ENCODE measurements around the gene TSR3.

TSR3 gene

DNA sequence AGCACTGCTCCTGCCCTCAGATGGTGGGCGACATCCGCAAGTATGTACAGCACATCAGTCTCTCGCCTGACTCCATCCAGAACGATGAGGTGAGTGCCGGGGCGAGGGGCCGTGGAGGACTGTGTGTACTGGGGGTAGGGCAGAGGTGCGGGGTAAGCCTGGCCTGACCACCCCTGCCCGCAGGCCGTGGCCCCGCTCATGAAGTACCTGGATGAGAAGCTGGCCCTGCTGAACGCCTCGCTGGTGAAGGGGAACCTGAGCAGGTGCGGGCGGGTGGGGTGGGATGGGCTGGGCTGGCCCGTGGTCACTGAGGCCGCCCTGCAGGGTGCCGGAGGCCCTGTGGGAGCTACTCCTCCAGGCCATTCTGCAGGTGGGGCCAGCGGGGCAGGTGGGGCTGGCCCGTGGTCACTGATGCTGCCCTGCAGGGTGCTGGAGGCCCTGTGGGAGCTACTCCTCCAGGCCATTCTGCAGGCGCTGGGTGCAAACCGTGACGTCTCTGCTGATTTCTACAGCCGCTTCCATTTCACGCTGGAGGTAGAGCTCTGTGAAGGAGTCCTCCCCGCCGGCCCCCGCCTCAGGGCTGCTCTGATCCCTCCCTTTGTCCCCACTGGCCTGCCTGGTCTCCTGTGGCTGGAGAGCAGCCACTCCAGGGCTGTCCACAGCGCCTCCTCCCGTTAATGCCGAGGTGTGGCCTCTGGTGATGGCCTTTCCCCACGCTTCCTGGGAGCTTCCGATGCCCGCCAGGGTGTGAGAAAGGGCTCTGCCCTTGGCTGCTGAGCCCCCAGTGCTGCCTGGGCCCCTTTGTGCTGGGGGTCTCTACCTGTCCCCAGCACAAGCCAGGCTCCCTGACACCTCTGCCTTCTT is 5.0 kb downstream of the TSR3 start:
- Histone ChIP-seq H3K27me3 (ENCODE audit: control insufficient read depth in 5 of 5, insufficient read depth in 4 of 5, low read length in 5 of 5) (peaks cover 0 to 9% (median 0%) of the 10 kb centered on the region in 5 donors), H3K4me3 (ENCODE audit: low read depth in 1 of 5, low read length in 5 of 5) (no peak overlapping the region), H3K9ac (ENCODE audit: low read length in 5 of 5) (no peak overlapping the region), H3K4me1 (ENCODE audit: control insufficient read depth in 5 of 5, insufficient read depth in 5 of 5, low read length in 5 of 5) (peaks cover 5 to 31% (median 18%) of the 10 kb centered on the region in 5 donors), H3K36me3 (ENCODE audit: control insufficient read depth in 5 of 5, insufficient read depth in 5 of 5, low read length in 5 of 5) (peaks cover 0 to 36% (median 29%) of the 10 kb centered on the region in 5 donors), H3K27ac (ENCODE audit: low read depth, low read length) (no peak overlapping the region), H3K9me3 (ENCODE audit: control insufficient read depth in 5 of 5, low read length in 5 of 5) (no peaks in the 10 kb centered on the region)

DNA sequence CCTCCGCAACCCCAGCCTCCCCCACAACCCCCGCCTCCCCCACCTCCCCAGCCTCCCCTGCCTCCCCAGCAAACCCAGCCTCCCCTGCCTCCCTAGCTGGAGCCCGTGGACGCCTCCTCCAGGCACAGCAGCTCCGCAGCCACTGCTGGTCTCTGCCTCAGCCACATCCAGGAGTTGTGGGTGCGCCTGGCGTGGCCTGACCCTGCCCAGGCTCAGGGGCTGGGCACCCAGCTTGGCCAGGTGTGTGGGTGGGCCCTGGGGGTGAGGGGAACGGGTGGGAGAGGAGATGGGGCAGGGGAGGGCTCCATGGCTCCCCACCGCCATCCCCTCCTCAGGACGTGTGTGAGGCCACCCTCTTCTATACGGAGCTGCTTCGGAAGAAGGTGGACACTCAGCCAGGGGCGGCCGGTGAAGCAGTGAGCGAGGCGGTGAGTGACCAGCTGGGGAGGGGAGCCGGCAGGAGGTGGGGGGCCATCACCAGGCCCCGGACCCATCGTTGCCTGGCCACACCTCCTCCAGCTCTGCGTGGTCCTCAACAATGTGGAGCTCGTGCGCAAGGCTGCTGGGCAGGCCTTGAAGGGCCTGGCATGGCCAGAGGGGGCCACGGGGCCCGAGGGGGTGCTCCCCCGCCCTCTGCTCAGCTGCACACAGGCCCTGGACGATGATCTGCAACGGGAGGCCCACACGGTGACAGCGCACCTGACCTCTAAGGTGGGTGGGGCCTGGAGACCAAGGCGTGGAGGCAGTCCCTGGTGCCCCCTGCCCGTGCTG is 5.8 kb downstream of the TSR3 start:
- no peak overlapping the region for H3K9ac ChIP-seq (ENCODE audit: low read length in 5 of 5)
- H3K4me1 ChIP-seq (ENCODE audit: control insufficient read depth in 5 of 5, insufficient read depth in 5 of 5, low read length in 5 of 5): peaks cover 2 to 26% (median 13%) of the 10 kb centered on the region in 5 donors
- peaks cover 0 to 9% (median 5%) of the 10 kb centered on the region in 5 donors for H3K27me3 ChIP-seq (ENCODE audit: control insufficient read depth in 5 of 5, insufficient read depth in 4 of 5, low read length in 5 of 5)
- no peak overlapping the region for H3K27ac ChIP-seq (ENCODE audit: low read depth, low read length)
- H3K4me3 ChIP-seq (ENCODE audit: low read depth in 1 of 5, low read length in 5 of 5): no peak overlapping the region
- H3K36me3 ChIP-seq (ENCODE audit: control insufficient read depth in 5 of 5, insufficient read depth in 5 of 5, low read length in 5 of 5): peaks cover 0 to 39% (median 29%) of the 10 kb centered on the region in 5 donors
- no peaks in the 10 kb centered on the region for H3K9me3 ChIP-seq (ENCODE audit: control insufficient read depth in 5 of 5, low read length in 5 of 5)

DNA sequence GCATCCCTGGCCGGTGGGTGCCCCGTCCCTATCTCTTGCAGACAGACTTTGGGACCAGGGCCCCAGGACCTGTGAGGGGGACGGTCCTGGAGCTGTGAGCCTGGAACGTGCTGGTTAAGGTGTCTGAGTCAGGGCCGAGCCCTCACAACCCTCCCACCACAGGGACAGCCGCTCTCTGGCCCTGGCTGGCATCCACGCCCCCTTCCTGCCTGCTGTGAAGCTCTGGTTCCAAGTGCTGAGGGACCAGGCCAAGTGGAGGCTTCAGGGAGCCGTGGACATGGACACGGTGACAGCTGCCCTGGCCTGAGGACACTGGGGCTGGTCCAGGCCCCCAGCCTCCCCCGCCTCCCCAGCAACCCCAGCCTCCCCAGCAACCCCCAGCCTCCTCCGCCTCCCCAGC is 6.6 kb downstream of the TSR3 start:
- H3K36me3 ChIP-seq (ENCODE audit: control insufficient read depth in 5 of 5, insufficient read depth in 5 of 5, low read length in 5 of 5): peaks cover 0 to 39% (median 26%) of the 10 kb centered on the region in 5 donors

DNA sequence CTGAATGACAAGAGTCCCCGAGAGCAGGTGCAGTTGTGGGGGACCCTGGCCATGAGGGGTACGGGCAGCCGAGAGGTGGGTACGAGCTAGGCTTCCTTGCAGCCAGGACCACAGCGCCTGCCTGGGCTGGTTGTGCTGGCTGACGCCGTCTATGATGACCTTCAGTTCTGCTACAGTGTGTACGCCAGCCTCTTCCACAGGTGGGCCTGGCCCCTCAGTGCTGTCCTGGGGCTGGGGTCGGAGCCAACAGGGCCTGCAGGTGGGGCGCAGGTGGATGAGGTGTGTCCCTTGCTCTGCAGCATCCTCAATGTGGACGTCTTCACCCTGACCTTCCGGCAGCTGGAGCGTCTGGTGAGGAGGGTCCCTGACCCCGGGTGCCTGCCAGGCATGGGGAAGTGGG is 7.2 kb downstream of the TSR3 start:
- Histone ChIP-seq H3K27ac (ENCODE audit: low read depth, low read length) (no peak overlapping the region), H3K4me3 (ENCODE audit: low read depth in 1 of 5, low read length in 5 of 5) (no peak overlapping the region), H3K9ac (ENCODE audit: low read length in 5 of 5) (no peak overlapping the region), H3K9me3 (ENCODE audit: control insufficient read depth in 5 of 5, low read length in 5 of 5) (no peaks in the 10 kb centered on the region), H3K36me3 (ENCODE audit: control insufficient read depth in 5 of 5, insufficient read depth in 5 of 5, low read length in 5 of 5) (peaks cover 0 to 38% (median 23%) of the 10 kb centered on the region in 5 donors), H3K4me1 (ENCODE audit: control insufficient read depth in 5 of 5, insufficient read depth in 5 of 5, low read length in 5 of 5) (peaks cover 0 to 16% (median 5%) of the 10 kb centered on the region in 5 donors), H3K27me3 (ENCODE audit: control insufficient read depth in 5 of 5, insufficient read depth in 4 of 5, low read length in 5 of 5) (peaks cover 0 to 13% (median 8%) of the 10 kb centered on the region in 5 donors)

More for the DNA sequence above, 6.6 kb downstream of the TSR3 start:
- H3K27me3 ChIP-seq (ENCODE audit: control insufficient read depth in 5 of 5, insufficient read depth in 4 of 5, low read length in 5 of 5): peaks cover 0 to 11% (median 5%) of the 10 kb centered on the region in 5 donors
- H3K9ac ChIP-seq (ENCODE audit: low read length in 5 of 5): no peak overlapping the region
- H3K9me3 ChIP-seq (ENCODE audit: control insufficient read depth in 5 of 5, low read length in 5 of 5): no peaks in the 10 kb centered on the region
- H3K4me1 ChIP-seq (ENCODE audit: control insufficient read depth in 5 of 5, insufficient read depth in 5 of 5, low read length in 5 of 5): peaks cover 0 to 19% (median 5%) of the 10 kb centered on the region in 5 donors
- H3K4me3 ChIP-seq (ENCODE audit: low read depth in 1 of 5, low read length in 5 of 5): no peak overlapping the region
- H3K27ac ChIP-seq (ENCODE audit: low read depth, low read length): no peak overlapping the region

DNA sequence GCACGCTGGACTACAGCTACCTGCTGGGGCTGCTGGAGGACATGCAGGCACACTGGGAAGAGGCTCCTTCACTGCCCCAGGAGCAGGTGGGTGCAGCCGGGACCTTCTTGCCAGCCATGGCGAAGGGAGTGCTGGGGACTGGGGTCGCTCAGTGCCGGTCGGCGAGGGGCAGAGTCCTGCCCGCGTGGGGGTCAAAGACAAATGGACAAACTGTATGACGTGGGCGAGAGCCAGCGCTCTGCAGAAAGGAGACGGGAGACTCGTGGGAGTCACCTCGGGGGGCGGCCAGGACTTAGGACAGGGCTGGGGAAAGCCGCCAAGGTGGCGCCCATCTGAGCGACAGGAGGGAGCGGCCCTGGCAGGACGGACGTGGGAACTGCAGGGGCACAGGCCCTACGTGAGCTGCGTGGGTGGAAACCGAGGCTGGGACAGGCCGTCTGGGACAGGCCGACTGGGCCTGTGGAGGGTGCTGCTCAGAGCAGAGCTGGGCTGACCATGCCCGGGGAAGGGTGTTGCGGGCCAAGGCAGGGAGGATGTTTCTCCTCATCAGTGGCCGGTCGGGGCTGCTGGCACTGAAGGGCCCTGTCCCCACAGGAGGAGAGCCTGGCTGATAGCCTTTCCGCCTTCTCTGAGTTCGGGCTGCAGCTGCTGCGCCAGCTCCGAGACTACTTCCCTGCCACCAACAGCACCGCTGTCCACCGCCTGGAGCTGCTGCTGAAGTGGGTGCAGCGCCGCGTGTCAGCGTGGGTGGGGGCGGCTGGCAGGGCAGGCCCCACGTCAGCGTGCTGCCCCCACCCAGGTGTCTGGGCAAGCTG is 8.0 kb downstream of the TSR3 start:
- peak overlapping the region in 1 of 5 donors; percentile 7 for H3K9ac ChIP-seq (ENCODE audit: low read length in 5 of 5)
- H3K4me3 ChIP-seq (ENCODE audit: low read depth in 1 of 5, low read length in 5 of 5): no peak overlapping the region

DNA sequence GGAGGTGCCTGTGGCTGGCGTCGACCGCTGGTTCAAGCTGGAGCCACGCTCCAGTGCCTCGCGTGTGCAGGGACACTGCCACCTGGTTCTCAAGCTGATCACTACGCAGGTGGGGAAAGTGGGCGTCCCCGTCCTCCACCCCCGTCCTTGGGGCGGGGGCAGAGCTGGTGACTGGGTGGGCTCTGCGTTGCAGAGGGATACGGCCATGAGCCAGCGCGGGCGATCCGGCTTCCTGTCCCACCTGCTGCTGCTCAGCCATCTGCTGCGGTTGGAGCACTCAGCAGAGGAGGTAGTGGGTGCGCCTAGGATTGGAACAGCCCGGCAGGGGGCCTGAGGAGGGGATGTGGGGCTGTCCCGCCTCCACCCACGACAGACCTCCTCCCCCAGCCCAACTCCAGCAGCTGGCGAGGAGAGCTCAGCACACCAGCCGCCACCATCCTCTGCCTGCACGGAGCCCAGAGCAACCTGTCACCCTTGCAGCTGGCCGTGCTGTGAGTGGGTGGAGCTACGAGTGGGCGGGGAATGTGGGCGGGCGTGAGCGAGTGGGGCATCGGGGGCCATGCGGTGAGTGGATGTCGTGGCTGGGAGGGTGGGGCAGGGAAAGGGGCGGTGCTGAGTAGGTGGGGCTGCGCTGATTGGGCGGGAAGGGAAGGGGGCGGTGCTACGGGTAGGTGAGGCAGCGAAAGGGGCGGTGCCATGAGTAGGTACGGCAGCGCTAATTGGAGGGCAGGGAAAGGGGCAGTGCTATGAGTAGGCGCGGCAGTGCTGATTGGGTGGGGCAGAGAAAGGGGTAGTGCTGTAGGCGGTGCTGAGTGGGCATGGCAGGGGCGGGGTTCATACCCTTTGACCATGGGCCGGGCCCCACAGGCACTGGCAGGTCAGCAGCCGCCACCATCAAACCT is 8.9 kb downstream of the TSR3 start:
- peaks cover under 1 to 17% (median 13%) of the 10 kb centered on the region in 5 donors for H3K27me3 ChIP-seq (ENCODE audit: control insufficient read depth in 5 of 5, insufficient read depth in 4 of 5, low read length in 5 of 5)
- H3K4me3 ChIP-seq (ENCODE audit: low read depth in 1 of 5, low read length in 5 of 5): peak overlapping the region in 1 of 5 donors; percentile 18
- H3K9me3 ChIP-seq (ENCODE audit: control insufficient read depth in 5 of 5, low read length in 5 of 5): no peaks in the 10 kb centered on the region
- H3K27ac ChIP-seq (ENCODE audit: low read depth, low read length): no peak overlapping the region
- H3K4me1 ChIP-seq (ENCODE audit: control insufficient read depth in 5 of 5, insufficient read depth in 5 of 5, low read length in 5 of 5): peaks cover 0 to 16% (median 5%) of the 10 kb centered on the region in 5 donors
- no peak overlapping the region for H3K9ac ChIP-seq (ENCODE audit: low read length in 5 of 5)
- peaks cover 0 to 21% (median 6%) of the 10 kb centered on the region in 5 donors for H3K36me3 ChIP-seq (ENCODE audit: control insufficient read depth in 5 of 5, insufficient read depth in 5 of 5, low read length in 5 of 5)

More for the DNA sequence above, 8.0 kb downstream of the TSR3 start:
- peaks cover 0 to 13% (median 12%) of the 10 kb centered on the region in 5 donors for H3K27me3 ChIP-seq (ENCODE audit: control insufficient read depth in 5 of 5, insufficient read depth in 4 of 5, low read length in 5 of 5)
- peaks cover 0 to 30% (median 14%) of the 10 kb centered on the region in 5 donors for H3K36me3 ChIP-seq (ENCODE audit: control insufficient read depth in 5 of 5, insufficient read depth in 5 of 5, low read length in 5 of 5)
- peaks cover 0 to 16% (median 5%) of the 10 kb centered on the region in 5 donors for H3K4me1 ChIP-seq (ENCODE audit: control insufficient read depth in 5 of 5, insufficient read depth in 5 of 5, low read length in 5 of 5)
- H3K9me3 ChIP-seq (ENCODE audit: control insufficient read depth in 5 of 5, low read length in 5 of 5): no peaks in the 10 kb centered on the region
- no peak overlapping the region for H3K27ac ChIP-seq (ENCODE audit: low read depth, low read length)

DNA sequence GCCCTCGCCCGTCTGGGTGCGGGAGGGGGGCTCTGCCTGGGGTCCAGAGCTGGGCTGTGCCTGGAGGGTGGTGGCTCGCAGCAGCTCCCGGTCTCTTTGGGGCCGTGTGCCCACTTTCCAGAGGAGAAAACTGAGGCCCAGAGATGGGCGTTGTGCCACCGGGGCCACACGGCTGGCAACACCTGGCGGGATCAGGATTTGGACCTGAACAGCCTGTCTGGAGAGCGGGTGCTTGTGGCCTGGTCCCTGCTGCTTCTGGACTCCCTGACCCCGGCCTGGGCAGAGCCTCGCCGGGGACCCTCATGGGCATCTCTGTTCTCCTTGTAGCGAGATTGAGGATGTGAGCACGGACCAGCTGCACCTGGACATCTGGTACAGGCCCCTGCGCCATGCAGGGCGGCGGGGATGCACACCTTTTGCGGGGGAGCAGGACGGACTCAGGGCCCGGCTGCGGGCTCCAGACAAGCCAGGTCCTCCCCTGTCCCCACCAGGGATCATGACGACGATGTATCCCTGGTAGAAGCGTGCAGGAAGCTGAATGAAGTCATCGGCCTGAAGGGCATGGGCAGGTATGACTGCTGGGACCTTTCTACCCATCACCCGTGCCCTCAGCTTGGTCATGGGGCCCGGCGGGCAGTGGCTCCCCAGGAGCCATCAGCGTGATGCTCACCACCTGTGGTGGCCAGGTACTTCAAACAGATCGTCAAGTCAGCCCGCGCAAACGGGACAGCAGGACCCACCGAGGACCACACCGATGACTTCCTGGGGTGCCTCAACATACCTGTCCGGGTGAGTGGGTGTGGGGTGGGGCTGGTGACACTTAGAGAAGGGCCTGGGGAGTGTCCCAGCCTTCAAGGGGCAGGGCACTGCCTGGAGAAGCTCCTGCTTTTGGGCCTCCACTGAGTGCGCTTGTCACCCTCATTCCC is 9.9 kb downstream of the TSR3 start:
- no peaks in the 10 kb centered on the region for H3K9me3 ChIP-seq (ENCODE audit: control insufficient read depth in 5 of 5, low read length in 5 of 5)
- no peak overlapping the region for H3K4me3 ChIP-seq (ENCODE audit: low read depth in 1 of 5, low read length in 5 of 5)
- H3K9ac ChIP-seq (ENCODE audit: low read length in 5 of 5): no peak overlapping the region
- H3K36me3 ChIP-seq (ENCODE audit: control insufficient read depth in 5 of 5, insufficient read depth in 5 of 5, low read length in 5 of 5): peaks cover 0 to 16% (median 6%) of the 10 kb centered on the region in 5 donors
- no peak overlapping the region for H3K27ac ChIP-seq (ENCODE audit: low read depth, low read length)
- peaks cover 4 to 25% (median 13%) of the 10 kb centered on the region in 5 donors for H3K27me3 ChIP-seq (ENCODE audit: control insufficient read depth in 5 of 5, insufficient read depth in 4 of 5, low read length in 5 of 5)
- H3K4me1 ChIP-seq (ENCODE audit: control insufficient read depth in 5 of 5, insufficient read depth in 5 of 5, low read length in 5 of 5): peaks cover 0 to 16% (median 5%) of the 10 kb centered on the region in 5 donors

DNA sequence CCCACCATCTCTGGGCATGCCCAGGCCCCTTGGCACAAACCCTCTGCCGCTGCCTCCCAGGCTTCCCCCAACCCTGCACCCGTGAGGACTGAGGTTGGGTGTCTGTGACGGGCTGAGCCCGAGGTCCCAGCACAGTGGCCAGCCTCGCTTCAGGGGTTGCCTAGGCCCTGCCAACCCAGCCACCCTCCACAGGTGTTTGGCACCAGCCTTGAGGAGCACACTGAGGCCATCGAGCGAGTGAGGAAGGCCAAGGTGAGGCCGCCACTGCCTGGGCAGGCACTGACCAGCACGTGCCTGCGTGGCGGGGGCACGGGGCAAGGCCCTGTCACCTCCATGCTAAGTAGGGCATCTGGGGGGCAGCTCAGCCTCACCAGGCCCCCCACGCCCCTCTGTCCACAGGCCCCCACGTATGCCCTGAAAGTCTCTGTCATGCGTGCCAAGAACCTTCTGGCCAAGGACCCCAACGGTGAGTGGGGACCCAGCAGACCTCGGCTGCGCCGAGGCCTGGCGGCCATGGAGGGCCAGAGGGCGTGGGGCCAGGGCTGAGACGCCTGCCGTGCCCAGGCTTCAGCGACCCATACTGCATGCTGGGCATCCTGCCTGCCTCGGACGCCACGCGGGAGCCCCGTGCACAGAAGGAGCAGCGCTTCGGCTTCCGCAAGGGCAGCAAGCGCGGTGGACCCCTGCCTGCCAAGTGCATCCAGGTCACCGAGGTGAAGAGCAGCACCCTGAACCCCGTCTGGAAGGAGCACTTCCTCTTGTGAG is 10.8 kb downstream of the TSR3 start:
- peaks cover 0 to 16% (median 6%) of the 10 kb centered on the region in 5 donors for H3K36me3 ChIP-seq (ENCODE audit: control insufficient read depth in 5 of 5, insufficient read depth in 5 of 5, low read length in 5 of 5)
- peaks cover 4 to 28% (median 15%) of the 10 kb centered on the region in 5 donors for H3K27me3 ChIP-seq (ENCODE audit: control insufficient read depth in 5 of 5, insufficient read depth in 4 of 5, low read length in 5 of 5)
- peaks cover 0 to 16% (median 5%) of the 10 kb centered on the region in 5 donors for H3K4me1 ChIP-seq (ENCODE audit: control insufficient read depth in 5 of 5, insufficient read depth in 5 of 5, low read length in 5 of 5)
- H3K9me3 ChIP-seq (ENCODE audit: control insufficient read depth in 5 of 5, low read length in 5 of 5): no peaks in the 10 kb centered on the region
- no peak overlapping the region for H3K4me3 ChIP-seq (ENCODE audit: low read depth in 1 of 5, low read length in 5 of 5)
- no peak overlapping the region for H3K9ac ChIP-seq (ENCODE audit: low read length in 5 of 5)
- no peak overlapping the region for H3K27ac ChIP-seq (ENCODE audit: low read depth, low read length)

Measured in subcutaneous abdominal adipose tissue (tissue), 5 donors.